Stimulated activated CD4-positive, alpha-beta T cell treated with anti-CD3 and anti-CD28 coated beads, Interleukin-15, amount 100 ng/mL, for 1 hour (primary cell): ENCODE results near the gene CCL25.
"Not testable (repeated sequence)": the region's sequence is repeated elsewhere in the genome, so short reads cannot be mapped to it uniquely, and the experiment has no call there.

ENCODE experiments used
- DNase-seq, 2 donors: peaks; one replicate each; pipeline ENCODE4 v3.0.0-alpha.2; 2020; ENCODE audit warnings: low read depth in 1 of 2, low spot score in 1 of 2

CCL25 gene

GRCh38 chr19:8052464-8052859 is at the start of gene CCL25:
Gene CCL25, plus strand, starts transcription at chr19:8052760. Its CDS starts 290 bp downstream, at chr19:8053050.
- DNase-seq: no peak

DNA sequence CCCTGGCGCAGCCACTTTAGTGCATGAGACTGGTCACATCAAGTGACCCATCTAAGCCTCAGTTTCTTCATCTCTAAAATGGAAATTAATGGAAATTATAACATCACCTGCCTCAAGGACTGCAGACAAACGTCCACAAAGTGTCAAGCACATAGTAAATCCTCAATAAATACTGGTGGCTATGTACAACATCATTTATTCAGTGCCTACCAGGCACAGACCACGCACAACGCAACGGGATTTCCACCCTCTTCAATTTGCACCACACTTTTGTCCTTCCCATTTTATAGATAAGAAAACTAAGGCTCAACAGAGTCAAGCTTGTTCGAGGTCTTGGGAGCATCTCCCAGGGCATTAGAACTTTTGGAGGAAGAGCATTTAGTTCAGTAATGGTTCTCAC is 48.6 kb upstream of the CCL25 start:
- DNase-seq: no peak

- DNase-seq: peak in 1 of 2 donors; percentile 23
Observed at GRCh38 chr19:8004723-8005513, 47.6 kb upstream of the CCL25 start.

GRCh38 chr19:8005534-8006256 is 46.9 kb upstream of the CCL25 start, which contains the start of gene ELAVL1:
Gene ELAVL1, minus strand, starts transcription at chr19:8005641. Its CDS starts 13,826 bp downstream, at chr19:7991815.
- peak; percentile 78 to 92 for DNase-seq

GRCh38 chr19:8017808-8018207 is 34.8 kb upstream of the CCL25 start:
- no peak for DNase-seq

DNA sequence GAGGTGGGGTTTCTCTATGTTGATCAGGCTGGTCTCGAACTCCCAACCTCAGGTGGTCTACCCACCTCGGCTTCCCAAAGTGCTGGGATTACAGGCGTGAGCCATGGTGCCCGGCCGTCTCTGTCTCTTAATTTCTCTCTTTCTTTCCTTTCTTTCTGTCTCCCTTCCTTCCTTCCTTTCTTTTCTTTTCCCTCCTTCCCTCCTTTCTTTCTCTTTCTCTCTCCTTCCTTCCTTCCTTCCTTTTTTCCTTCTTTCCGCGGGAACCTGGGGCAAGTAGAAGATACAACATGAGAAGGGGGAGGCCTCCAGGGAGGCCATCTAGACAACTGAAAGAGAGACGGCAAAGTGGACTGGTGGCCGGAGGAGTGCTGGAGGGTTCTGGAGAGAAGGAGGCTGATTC is 31.9 kb upstream of the CCL25 start:
- no peak for DNase-seq

DNA sequence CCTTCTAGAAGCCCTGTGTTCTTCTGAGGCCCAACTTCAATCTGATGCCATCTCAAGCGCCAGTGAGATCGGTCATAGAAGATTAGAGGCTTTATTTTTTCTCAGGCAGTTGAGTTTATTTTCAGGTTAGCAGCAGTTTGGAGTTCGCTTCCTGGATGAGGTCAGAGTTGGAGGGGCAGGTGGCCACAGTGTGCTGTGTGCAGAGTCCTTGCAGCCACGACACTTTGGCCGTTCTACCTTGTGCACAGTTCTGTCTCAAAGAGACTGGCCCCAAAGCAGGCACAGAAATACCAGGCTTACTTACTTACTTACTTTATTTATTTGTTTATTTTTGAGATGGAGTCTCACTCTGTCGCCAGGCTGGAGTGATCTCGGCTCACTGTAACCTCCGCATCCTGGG is 31.2 kb upstream of the CCL25 start:
- no peak for DNase-seq

- no peak for DNase-seq
Observed at GRCh38 chr19:8022275-8022674, 30.3 kb upstream of the CCL25 start.

- DNase-seq: no peak
Observed at GRCh38 chr19:8023371-8023770, 29.2 kb upstream of the CCL25 start.

DNA sequence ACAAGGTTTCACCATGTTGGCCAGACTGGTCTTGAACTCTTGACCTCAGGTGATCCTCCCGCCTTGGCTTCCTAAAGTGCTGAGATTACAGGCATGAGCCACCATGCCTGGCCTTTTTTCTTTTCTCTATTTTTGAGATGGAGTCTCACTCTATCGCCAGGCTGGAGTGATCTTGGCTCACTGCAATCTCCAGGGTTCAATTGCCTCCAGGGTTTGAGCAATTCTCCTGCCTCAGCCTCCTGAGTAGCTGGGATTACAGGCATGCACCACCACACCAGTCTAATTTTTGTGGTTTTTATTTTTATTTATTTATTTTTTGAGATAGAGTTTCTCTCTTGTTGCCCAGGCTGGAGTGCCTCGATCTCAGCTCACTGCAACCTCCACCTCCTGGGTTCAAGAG is 28.3 kb upstream of the CCL25 start:
- DNase-seq: not testable (repeated sequence)

DNA sequence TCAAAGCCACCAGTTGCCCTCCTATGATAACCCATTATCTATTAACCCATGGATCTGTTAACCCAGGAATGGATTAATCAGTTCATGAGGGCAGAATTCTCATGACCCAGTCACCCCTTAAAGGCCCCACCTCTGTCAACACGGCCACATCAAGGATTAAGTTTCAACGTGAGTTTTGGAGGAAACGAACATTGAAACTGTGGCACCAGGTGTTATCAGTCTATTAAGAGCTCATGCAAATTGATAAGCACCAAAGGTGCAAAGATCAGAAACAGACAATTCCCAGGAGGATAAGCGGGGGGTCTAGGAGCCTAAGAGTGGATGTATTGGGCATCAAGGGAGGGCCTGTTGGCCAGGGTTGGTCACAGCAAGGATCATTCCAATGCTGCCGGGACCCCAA is 27.2 kb upstream of the CCL25 start:
- no peak for DNase-seq

DNA sequence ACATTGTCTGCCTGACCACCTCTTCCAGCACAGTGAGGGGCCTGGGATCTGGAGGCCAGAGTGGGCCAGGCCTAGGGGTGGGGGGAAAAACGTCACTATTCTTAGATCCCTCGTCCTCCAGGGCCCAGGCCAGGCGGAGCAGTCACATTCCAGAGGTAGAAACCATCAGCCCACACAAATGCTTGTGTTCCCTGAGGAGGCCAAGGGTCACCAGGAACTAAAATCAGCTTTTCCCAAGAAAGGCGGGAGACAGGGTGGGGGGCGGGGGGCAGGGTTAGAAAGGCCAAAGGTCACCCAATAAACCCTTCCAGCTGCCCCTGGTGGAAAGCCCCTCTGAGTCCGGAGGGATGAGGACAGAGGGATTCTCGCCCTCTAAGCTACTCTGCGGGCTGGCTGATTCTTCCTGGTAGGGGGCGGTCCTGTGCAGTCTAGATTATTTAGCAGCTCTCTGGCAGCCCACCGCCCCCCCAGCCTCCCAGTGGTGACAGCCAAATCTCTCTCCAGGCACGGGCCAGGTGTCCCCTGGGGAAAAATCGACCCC is 23.5 kb upstream of the CCL25 start:
- no peak for DNase-seq

DNA sequence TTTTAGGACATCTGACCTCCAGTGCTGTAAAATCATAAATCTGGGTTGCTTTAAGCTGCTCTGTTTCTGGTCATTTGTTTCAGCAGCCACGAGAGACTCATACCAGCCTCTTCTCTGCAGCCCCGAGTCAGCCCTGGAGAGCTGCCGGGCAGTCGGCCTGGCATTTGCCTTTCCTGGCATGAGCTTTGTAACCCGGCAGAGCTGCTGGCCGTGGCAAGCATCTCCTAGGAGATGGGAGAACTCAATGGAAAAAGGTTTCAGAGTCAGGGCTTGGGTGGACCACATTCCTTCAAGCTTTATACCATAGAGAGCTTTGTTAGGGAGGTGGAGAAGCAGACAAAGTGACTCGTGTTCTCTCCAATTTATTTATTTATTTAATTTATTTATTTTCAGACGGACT is 21.6 kb upstream of the CCL25 start:
- no peak for DNase-seq

DNA sequence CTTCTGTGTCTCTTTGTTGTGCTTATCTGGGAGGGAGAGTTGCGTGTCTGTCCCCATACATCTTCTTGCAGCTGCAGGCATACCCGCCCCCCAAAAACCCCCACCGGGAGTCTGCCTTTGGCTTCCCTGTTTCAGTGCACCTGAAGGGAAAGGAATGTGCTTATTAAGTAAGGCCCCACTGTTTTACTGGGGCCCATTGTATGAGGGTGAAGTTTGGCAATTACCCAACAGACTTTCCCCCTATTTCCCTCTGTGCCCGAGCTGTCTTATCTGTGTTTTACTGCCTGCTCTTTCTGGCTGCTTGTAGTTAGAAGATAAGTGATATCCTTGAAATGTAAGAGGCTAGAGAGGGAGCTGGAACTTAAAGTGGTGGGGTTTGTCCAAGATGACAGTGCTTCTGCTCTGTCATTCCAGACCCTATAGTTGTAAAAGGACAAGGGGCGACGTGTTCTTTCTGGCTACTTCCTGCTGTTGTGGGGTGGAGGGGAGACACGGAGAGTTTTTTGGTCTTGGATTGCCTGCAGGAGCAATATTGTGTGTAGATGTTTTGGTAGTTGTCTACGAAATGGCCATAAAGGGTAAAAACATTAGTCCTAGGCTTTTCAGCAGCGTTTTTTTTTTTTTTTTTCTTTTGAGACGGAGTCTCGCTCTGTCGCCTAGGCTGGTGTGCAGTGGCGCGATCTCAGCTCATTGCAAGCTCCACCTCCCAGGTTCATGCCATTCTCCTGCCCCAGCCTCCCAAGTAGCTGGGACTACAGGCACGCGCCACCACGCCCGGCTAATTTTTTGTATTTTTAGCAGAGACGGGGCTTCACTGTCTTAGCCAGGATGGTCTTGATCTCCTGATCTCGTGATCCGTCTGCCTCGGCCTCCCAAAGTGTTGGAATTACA is 19.0 kb upstream of the CCL25 start:
- DNase-seq: not testable (repeated sequence)

DNA sequence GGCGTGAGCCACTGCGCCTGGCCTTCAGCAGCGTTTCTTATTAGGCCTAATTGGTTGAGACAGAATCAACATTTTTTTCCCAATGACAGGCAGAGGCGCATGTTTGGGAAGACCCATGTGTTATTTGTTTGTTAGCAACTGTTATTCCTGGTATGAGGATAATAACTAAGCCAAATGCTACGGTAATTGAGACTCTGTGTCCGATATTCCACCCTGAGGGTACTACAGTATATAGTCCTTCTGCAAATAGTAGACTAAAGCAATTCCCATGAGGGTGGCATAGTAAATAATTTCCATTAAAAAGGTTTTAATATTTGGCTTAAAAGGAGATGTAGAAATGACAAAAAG is 18.4 kb upstream of the CCL25 start:
- no peak for DNase-seq

DNA sequence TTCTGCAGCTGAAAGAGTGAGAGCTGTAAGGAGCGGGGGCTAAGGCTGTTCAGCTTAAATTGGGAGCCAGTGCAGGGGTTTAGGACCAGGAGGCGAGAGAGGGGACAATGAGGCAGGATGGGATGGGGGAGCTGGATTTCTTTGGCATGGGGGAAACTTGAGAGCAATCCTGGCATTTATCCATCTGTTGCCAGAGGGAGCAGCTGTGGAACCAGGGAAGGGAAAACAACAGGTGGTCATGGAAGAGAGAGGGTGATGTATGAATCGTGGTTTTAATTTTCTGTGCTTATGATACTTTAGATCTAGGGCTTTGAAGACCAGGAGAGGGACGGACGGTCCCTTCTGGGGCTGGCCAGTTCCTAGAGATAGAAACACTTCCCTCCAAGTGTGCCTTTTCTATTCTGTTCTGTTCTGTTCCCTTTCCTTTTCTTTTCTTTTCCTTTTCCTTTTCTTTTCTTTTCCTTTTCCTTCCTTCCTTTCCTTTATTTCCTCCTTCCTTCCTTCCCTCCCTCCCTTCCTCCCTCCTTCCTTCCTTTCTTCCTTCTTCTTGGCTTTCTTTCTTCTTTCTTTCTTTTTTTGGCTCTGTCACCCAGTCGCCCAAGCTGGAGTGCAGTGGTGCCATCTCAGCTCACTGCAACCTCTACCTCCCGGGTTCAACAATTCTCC is 16.0 kb upstream of the CCL25 start:
- DNase-seq: no peak

DNA sequence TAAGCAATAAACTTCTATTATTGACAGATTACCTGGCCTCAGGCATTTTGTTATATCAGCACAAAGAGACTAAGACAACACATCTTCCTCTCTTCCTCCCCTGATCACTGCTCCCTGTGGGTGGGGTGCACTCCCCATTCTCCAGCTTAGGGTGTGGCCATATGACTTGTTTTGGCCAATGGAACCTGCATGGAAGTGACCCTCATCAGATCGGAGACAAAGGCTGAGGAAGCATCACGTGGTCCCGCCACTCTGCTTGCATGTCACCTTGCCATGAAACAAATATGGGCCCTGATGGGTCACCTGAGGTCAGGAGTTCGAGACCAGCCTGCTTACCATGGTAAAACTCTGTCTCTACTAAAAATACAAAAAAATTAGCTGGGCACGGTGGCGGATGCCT is 13.7 kb upstream of the CCL25 start:
- no peak for DNase-seq

DNA sequence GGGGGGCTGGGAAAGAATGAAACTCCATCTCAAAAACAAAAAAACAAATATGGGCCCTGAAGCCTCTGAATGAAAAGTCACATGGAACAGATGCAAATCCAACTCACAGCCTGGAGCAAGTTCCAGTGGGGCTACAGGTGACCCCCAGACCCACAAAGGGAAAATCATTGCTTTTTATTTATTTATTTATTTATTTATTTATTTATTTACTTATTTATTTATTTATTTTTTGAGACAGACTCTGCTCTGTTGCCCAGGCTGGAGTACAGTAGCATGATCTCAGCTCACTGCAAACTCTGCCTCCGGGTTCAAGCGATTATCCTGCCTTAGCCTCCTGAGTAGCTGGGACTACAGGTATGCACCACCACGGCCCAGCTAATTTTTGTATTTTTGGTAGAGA is 13.3 kb upstream of the CCL25 start:
- no peak for DNase-seq

DNA sequence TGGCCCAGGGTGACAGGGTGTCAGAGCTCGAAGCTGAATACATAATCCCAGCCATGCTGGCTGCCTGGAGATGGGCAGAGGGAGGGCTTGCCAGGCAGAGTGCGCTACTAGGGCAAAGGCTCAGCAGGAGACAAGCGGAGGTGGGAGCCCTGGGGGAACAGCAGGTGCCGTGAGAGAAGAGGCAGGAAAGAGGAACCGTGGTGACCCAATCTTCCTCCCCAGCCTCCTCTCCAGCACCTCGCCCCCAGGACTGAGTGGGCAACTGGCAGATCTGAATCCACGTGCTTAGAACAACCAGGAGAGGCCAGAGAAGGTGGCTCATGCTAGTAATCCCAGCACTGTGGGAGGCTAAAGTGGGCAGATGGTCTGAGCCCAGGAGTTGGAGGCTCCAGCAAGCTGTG is 11.0 kb upstream of the CCL25 start:
- no peak for DNase-seq

- no peak for DNase-seq
Observed at GRCh38 chr19:8042900-8043299, 9.7 kb upstream of the CCL25 start.

- DNase-seq: no peak
Observed at GRCh38 chr19:8044018-8044417, 8.5 kb upstream of the CCL25 start.
